ENCODE results near the gene MTRF1L.

DNA sequence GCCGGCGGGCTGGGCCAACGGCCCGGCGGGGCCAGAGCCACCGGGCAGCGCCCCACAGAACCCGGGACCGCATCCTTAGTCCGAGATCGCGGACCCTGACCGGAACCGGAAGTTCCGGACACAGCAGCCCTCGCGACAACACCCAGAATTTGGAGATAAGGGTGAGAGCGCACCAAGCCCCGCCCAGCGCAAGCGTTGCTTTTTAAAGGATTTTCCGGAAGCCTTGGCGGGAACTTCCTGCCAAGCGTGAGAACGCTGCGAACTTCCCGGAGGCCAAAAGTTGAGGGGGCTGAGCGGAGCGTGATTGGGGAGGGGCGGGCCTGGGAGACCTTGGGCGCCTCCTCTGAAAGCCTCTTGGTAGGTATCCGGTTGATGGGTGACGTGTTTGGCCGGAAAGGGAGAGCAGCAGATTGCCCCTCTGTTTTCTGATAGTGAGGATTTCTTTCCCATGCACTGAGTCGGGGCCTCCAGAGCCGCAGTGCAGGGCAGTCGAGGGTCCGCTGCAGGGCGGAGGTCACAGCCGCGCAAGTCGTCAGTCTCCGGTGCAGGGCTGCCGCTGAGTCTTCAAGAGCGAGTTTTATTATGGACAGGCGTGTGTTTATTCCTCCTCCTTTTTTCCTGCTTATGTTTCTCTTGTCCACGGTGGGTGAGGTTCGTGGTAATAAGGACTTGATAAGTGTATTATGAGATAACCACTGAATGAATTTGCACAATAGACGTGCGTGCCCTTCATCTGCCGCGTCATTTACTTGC, at the start of gene MTRF1L:
- TF ChIP-seq, protein P1, sequence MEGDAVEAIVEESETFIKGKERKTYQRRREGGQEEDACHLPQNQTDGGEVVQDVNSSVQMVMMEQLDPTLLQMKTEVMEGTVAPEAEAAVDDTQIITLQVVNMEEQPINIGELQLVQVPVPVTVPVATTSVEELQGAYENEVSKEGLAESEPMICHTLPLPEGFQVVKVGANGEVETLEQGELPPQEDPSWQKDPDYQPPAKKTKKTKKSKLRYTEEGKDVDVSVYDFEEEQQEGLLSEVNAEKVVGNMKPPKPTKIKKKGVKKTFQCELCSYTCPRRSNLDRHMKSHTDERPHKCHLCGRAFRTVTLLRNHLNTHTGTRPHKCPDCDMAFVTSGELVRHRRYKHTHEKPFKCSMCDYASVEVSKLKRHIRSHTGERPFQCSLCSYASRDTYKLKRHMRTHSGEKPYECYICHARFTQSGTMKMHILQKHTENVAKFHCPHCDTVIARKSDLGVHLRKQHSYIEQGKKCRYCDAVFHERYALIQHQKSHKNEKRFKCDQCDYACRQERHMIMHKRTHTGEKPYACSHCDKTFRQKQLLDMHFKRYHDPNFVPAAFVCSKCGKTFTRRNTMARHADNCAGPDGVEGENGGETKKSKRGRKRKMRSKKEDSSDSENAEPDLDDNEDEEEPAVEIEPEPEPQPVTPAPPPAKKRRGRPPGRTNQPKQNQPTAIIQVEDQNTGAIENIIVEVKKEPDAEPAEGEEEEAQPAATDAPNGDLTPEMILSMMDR (conservative IDR thresholded peaks at IDR 0.05): no peak
- no peak for TF ChIP-seq EZH2 (IDR thresholded peaks at IDR 0.05; ENCODE audit: low read depth)
